K562 (cell line): ENCODE measurements around the gene OR2A14. TPM values are rescaled to one million over a fixed set of nuclear protein-coding genes. Genes with fewer than 3 reads are reported as not detected.

Source experiments
- ATAC-seq: fragments of 200-7000 bp; cut with Tn5 transposase; 3 replicates; pipeline ENCODE4 v1.9.1; 2020; ENCODE audit warnings: moderate library complexity
- BruUV-seq: library from RNA; stranded (reverse); fragments of 400-500 nt; replicated peaks from 2 replicates; lab custom pipeline; 2021; lab: Mats Ljungman, UMichigan
- CTCF ChIA-PET: fragments of 300-600 bp; formaldehyde crosslinking; extraction: SDS; loops from one replicate; lab custom pipeline; 2021; ENCODE audit warnings: low intra/inter-chr PET ratio; lab: Yijun Ruan, JAX
- POLR2A ChIA-PET: fragments of 300-600, 350-650 bp; sonication (Branson Sonifier 250); formaldehyde crosslinking; extraction: SDS; loops from one replicate; lab custom pipeline; 2021; ENCODE audit warnings: antibody characterized with exemption, inconsistent platforms; lab: Yijun Ruan, JAX
- DNase-seq, 4 experiments: peaks; one replicate each; pipeline versions ENCODE4 v3.0.0 to v3.0.0-alpha.2; 2011 to 2018; ENCODE audit warnings: low spot score in 3 of 4, mixed read lengths in 3 of 4; ENCODE audit errors: extremely low read depth in 1 of 4
- FAIRE-seq: peaks from 2 replicates; lab custom pipeline; 2011; peaks lifted over from hg19 to GRCh38; lab: Jason Lieb, UNC
- H2AFZ ChIP-seq: 2 replicates; pipeline ENCODE4 v1.6.0; 2011; ENCODE audit warnings: low read depth, low read length, control low read depth, inconsistent platforms
- H3K27ac ChIP-seq: fragments of 200-600 bp; 3 replicates; pipeline ENCODE4 v1.8.0; 2011; ENCODE audit warnings: low read depth, mild to moderate bottlenecking, control low read depth, inconsistent platforms, low read length, moderate library complexity, mixed read lengths; ENCODE audit errors: extremely low read depth
- H3K27me3 ChIP-seq, 2 experiments: fragments of 300-600 bp in 1 of 2; 2 replicates in 1 of 2; 3 replicates in 1 of 2; pipeline versions ENCODE4 v1.6.0 to v1.8.0; 2011; ENCODE audit warnings: inconsistent platforms in 2 of 2, low read length in 2 of 2, mild to moderate bottlenecking in 1 of 2, mixed read lengths in 1 of 2, moderate library complexity in 1 of 2; ENCODE audit not compliant: control insufficient read depth in 2 of 2, insufficient read depth in 2 of 2
- H3K36me3 ChIP-seq: fragments of 300-600 bp; 3 replicates; pipeline ENCODE4 v1.8.0; 2011; ENCODE audit warnings: mild to moderate bottlenecking, low read length, inconsistent platforms; ENCODE audit not compliant: control insufficient read depth, insufficient read depth
- H3K4me1 ChIP-seq, 2 experiments: fragments of 200-600 bp in 1 of 2; replicated peaks in 1 of 2; 2 replicates in 1 of 2; 3 replicates in 1 of 2; pipeline versions ENCODE4 v1.5.1 to v1.8.0; 2011; ENCODE audit warnings: inconsistent platforms in 2 of 2, low read length in 2 of 2, mild to moderate bottlenecking in 1 of 2, mixed read lengths in 1 of 2, moderate library complexity in 1 of 2; ENCODE audit not compliant: control insufficient read depth in 2 of 2, insufficient read depth in 2 of 2
- H3K4me2 ChIP-seq: 2 replicates; pipeline ENCODE4 v1.6.1; 2011; ENCODE audit warnings: low read length, control low read depth, inconsistent platforms, mixed read lengths; ENCODE audit not compliant: insufficient read depth
- H3K4me3 ChIP-seq: fragments of 200-600 bp; sonication (generic), shearing (Covaris generic); 2 replicates; pipeline ENCODE4 v1.5.1; 2016; ENCODE audit warnings: control low read depth, inconsistent platforms
- H3K79me2 ChIP-seq: fragments of 200-600 bp; 3 replicates; pipeline ENCODE4 v1.8.0; 2011; ENCODE audit warnings: low read length, inconsistent platforms; ENCODE audit not compliant: control insufficient read depth, insufficient read depth
- H3K9ac ChIP-seq, 2 experiments: 2 replicates each; pipeline versions ENCODE4 v1.6.0 to v1.6.1; 2011; ENCODE audit warnings: low read depth in 2 of 2, low read length in 2 of 2, control low read depth in 1 of 2, inconsistent platforms in 1 of 2, mild to moderate bottlenecking in 1 of 2, mixed read lengths in 1 of 2; ENCODE audit not compliant: insufficient read depth in 1 of 2
- H3K9me1 ChIP-seq: one replicate; pipeline ENCODE4 v1.6.0; 2011; ENCODE audit warnings: inconsistent platforms, mild to moderate bottlenecking, low read length, moderate library complexity; ENCODE audit not compliant: control insufficient read depth, insufficient read depth
- H3K9me3 ChIP-seq: replicated peaks from 2 replicates; pipeline ENCODE4 v1.5.1; 2011; ENCODE audit warnings: low read depth, low read length, inconsistent platforms; ENCODE audit not compliant: control insufficient read depth, insufficient read depth
- H4K20me1 ChIP-seq: replicated peaks from 2 replicates; pipeline ENCODE4 v1.6.1; 2011; ENCODE audit warnings: low read length, inconsistent platforms, mixed read lengths; ENCODE audit not compliant: control insufficient read depth, insufficient read depth
- CHD4 ChIP-seq: fragments of 200-600 bp; sonication (generic); IDR thresholded peaks from 3 replicates; pipeline ENCODE4 v1.6.1; 2012; ENCODE audit warnings: low read depth, mild to moderate bottlenecking, mixed read lengths, low read length, inconsistent platforms; ENCODE audit not compliant: insufficient read depth, insufficient replicate concordance, poor library complexity, severe bottlenecking
- ERF ChIP-seq: fragments of 450-650 bp; formaldehyde crosslinking; IDR thresholded peaks from 2 replicates; pipeline ENCODE4 v1.4.0; 2020; ENCODE audit warnings: mild to moderate bottlenecking, mixed read lengths
- MEF2D ChIP-seq: conservative IDR thresholded peaks from 2 replicates; pipeline ENCODE4 v1.6.1; 2016; ENCODE audit warnings: low read depth, missing genetic modification characterization, missing compliant biosample characterization
- PHF21A ChIP-seq: fragments of 450-650 bp; IDR thresholded peaks from 2 replicates; pipeline ENCODE4 v1.6.1; 2017; ENCODE audit warnings: low read depth, borderline replicate concordance
- POLR3A ChIP-seq: IDR thresholded peaks from 2 replicates; pipeline ENCODE4 v1.6.1; 2011; ENCODE audit warnings: borderline replicate concordance, mild to moderate bottlenecking, moderate library complexity; ENCODE audit not compliant: insufficient read length, insufficient read depth; ENCODE audit errors: extremely low read depth
- SRSF7 ChIP-seq: fragments of 200-400 bp; formaldehyde crosslinking; optimal IDR thresholded peaks from 2 replicates; pipeline ENCODE3; 2017; ENCODE audit warnings: mild to moderate bottlenecking, low read depth, low read length
- TEAD2 ChIP-seq: fragments of 450-650 bp; IDR thresholded peaks from 2 replicates; pipeline ENCODE4 v1.6.1; 2016; ENCODE audit warnings: missing genetic modification characterization, control low read depth, missing compliant biosample characterization
- ZNF354B ChIP-seq: fragments of 250-450 bp; sonication (Bioruptor Pico); IDR thresholded peaks from 2 replicates; pipeline ENCODE4 v1.4.0; 2020
- WGBS: fragments of 100-300 bp; shearing (Covaris generic); methylation state at CpG from one replicate; pipeline ENCODE4 v1.1.6; 2016; ENCODE audit warnings: low coverage, mixed read lengths; ENCODE audit not compliant: insufficient coverage; ENCODE audit errors: missing lambda C conversion rate; 5-methylcytosine and 5-hydroxymethylcytosine counted together
- in situ Hi-C: fragments of 300-500 bp; cut with MboI; formaldehyde crosslinking; loops from 4 replicates; pipeline ENCODE4 v1.15.0; 2018; ENCODE audit warnings: inconsistent platforms, mixed read lengths
- intact Hi-C: fragments of 100-400 bp; cut with micrococcal nuclease; formaldehyde crosslinking; loops from 2 replicates; pipeline ENCODE4 v1.14.2; 2022
- polyA plus RNA-seq, 8 experiments: library from polyadenylated mRNA; depleted of rRNA in 4 of 8; stranded (reverse) in 5 of 8; unstranded in 3 of 8; fragments of >200 nt; fragmentation: Nextera tagmentation in 2 of 8; fragmentation: Illumina TruSeq in 1 of 8; extraction: Ambion mirVana in 2 of 8; extraction: Trizol in 1 of 8; gene quantifications; 2 replicates each; pipeline versions ENCODE4 v1.2.1 to v1.2.3, GENCODE V29; 2011 to 2014; ENCODE audit warnings: inconsistent platforms in 1 of 8, missing spikeins in 1 of 8
- total RNA-seq, 7 experiments: library from RNA; depleted of rRNA in 6 of 7; stranded (reverse); fragments of >200 nt in 6 of 7; fragmentation: Illumina TruSeq in 2 of 7; extraction: Trizol in 2 of 7; gene quantifications; 2 replicates each; pipeline versions ENCODE4 v1.2.1 to v1.2.3, GENCODE V29; 2011 to 2021; ENCODE audit warnings: low replicate concordance in 1 of 7
- TF ChIP-seq, protein P1 (sequence below): fragments of 250-450 bp; sonication (Bioruptor Pico); IDR thresholded peaks from 2 replicates; pipeline ENCODE4 v1.4.0; 2020
- TF ChIP-seq, protein P2 (sequence below): sonication (generic); formaldehyde crosslinking; IDR thresholded peaks from 2 replicates; pipeline ENCODE4 v1.8.0; 2023; ENCODE audit warnings: mild to moderate bottlenecking, missing genetic modification reagents
- TF ChIP-seq, protein P3 (sequence below): IDR thresholded peaks from 2 replicates; pipeline ENCODE4 v1.6.1; 2012; ENCODE audit warnings: low read depth, low read length, improper control_type of control experiment, borderline replicate concordance

OR2A14 gene
- total and polyA plus RNA-seq, 9 of the 15 experiments (the other 6 are each of a cell fraction or from before 2014, with no cell fraction given), result not detected

DNA sequence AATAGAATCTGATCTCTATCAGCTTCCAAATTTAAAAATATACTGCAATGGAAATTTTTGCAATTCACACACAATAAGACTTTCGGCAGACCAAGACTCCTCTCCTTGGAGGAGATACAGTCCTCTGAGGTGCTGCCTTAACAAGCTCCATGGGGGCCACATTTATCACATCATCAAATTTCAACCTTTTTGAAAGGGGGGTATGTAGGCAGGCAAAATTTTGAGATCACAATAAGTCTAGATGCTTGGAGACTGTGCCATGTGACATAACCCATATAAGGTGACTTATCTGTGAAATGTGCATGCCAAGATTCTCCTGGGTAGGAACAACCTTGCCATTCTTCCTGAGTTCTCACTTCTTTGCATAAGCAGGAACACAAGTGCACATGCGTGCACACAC lies 37.0 kb upstream of the OR2A14 start, which contains the start of gene OR2A12:
Gene OR2A12, plus strand, starts transcription at position 301 of the 400 bp plus-strand sequence. CDS start 8,830 bp downstream, outside the sequence.
- Histone ChIP-seq H4K20me1 (no peaks in the 10 kb centered on the region), H3K9ac (no peak within 1 kb of the TSS), H3K79me2 (no peaks in the 10 kb centered on the region), H3K9me3 (no peaks in the 10 kb centered on the region), H2AFZ (no peak within 1 kb of the TSS), H3K27me3 (no peaks in the 10 kb centered on the region), H3K4me3 (no peak within 1 kb of the TSS), H3K4me2 (no peak within 1 kb of the TSS), H3K4me1 (no peaks in the 10 kb centered on the region), H3K36me3 (no peaks in the 10 kb centered on the region), H3K27ac (no peak within 1 kb of the TSS), H3K9me1 (no peaks in the 10 kb centered on the region)
- intact Hi-C loops, result no loop called here
- ChIA-PET CTCF (no interaction called here), POLR2A (no interaction called here)
- FAIRE-seq (no peak), DNase-seq (no peak), ATAC-seq (no peak)
- no TSS peak for BruUV-seq
- 10% methylated on average over 2 of the region's 2 CpGs for WGBS
- in situ Hi-C loops, result no loop called here
- TF ChIP-seq ZNF354B (CRISPR knock-in tag), result no peak
- no peak for TF ChIP-seq ERF (CRISPR knock-in tag)
- TF ChIP-seq PHF21A, result no peak
- TF ChIP-seq, protein P1, sequence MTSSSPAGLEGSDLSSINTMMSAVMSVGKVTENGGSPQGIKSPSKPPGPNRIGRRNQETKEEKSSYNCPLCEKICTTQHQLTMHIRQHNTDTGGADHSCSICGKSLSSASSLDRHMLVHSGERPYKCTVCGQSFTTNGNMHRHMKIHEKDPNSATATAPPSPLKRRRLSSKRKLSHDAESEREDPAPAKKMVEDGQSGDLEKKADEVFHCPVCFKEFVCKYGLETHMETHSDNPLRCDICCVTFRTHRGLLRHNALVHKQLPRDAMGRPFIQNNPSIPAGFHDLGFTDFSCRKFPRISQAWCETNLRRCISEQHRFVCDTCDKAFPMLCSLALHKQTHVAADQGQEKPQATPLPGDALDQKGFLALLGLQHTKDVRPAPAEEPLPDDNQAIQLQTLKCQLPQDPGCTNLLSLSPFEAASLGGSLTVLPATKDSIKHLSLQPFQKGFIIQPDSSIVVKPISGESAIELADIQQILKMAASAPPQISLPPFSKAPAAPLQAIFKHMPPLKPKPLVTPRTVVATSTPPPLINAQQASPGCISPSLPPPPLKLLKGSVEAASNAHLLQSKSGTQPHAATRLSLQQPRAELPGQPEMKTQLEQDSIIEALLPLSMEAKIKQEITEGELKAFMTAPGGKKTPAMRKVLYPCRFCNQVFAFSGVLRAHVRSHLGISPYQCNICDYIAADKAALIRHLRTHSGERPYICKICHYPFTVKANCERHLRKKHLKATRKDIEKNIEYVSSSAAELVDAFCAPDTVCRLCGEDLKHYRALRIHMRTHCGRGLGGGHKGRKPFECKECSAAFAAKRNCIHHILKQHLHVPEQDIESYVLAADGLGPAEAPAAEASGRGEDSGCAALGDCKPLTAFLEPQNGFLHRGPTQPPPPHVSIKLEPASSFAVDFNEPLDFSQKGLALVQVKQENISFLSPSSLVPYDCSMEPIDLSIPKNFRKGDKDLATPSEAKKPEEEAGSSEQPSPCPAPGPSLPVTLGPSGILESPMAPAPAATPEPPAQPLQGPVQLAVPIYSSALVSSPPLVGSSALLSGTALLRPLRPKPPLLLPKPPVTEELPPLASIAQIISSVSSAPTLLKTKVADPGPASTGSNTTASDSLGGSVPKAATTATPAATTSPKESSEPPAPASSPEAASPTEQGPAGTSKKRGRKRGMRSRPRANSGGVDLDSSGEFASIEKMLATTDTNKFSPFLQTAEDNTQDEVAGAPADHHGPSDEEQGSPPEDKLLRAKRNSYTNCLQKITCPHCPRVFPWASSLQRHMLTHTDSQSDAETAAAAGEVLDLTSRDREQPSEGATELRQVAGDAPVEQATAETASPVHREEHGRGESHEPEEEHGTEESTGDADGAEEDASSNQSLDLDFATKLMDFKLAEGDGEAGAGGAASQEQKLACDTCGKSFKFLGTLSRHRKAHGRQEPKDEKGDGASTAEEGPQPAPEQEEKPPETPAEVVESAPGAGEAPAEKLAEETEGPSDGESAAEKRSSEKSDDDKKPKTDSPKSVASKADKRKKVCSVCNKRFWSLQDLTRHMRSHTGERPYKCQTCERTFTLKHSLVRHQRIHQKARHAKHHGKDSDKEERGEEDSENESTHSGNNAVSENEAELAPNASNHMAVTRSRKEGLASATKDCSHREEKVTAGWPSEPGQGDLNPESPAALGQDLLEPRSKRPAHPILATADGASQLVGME (CRISPR knock-in tag), result no peak
- no peak for TF ChIP-seq SRSF7
- TF ChIP-seq MEF2D (tag), result no peak
- no peak for TF ChIP-seq CHD4
- TF ChIP-seq, protein P2, sequence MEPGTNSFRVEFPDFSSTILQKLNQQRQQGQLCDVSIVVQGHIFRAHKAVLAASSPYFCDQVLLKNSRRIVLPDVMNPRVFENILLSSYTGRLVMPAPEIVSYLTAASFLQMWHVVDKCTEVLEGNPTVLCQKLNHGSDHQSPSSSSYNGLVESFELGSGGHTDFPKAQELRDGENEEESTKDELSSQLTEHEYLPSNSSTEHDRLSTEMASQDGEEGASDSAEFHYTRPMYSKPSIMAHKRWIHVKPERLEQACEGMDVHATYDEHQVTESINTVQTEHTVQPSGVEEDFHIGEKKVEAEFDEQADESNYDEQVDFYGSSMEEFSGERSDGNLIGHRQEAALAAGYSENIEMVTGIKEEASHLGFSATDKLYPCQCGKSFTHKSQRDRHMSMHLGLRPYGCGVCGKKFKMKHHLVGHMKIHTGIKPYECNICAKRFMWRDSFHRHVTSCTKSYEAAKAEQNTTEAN (CRISPR knock-in tag), result no peak
- no peak for TF ChIP-seq POLR3A
- no peak for TF ChIP-seq TEAD2
- TF ChIP-seq, protein P3, sequence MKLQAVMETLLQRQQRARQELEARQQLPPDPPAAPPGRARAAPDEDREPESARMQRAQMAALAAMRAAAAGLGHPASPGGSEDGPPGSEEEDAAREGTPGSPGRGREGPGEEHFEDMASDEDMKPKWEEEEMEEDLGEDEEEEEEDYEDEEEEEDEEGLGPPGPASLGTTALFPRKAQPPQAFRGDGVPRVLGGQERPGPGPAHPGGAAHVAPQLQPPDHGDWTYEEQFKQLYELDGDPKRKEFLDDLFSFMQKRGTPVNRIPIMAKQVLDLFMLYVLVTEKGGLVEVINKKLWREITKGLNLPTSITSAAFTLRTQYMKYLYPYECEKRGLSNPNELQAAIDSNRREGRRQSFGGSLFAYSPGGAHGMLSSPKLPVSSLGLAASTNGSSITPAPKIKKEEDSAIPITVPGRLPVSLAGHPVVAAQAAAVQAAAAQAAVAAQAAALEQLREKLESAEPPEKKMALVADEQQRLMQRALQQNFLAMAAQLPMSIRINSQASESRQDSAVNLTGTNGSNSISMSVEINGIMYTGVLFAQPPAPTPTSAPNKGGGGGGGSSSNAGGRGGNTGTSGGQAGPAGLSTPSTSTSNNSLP, result no peak
